Fibroblast of gingiva (primary cell): ENCODE measurements around the gene ANKRD18A.
"Not testable (repeated sequence)": the region's sequence is repeated elsewhere in the genome, so short reads cannot be mapped to it uniquely, and the experiment has no call there.

ENCODE experiments used
- DNase-seq: peaks from one replicate; pipeline ENCODE4 v3.0.0-alpha.2; 2011; ENCODE audit warnings: low read depth

Gene ANKRD18A

DNA sequence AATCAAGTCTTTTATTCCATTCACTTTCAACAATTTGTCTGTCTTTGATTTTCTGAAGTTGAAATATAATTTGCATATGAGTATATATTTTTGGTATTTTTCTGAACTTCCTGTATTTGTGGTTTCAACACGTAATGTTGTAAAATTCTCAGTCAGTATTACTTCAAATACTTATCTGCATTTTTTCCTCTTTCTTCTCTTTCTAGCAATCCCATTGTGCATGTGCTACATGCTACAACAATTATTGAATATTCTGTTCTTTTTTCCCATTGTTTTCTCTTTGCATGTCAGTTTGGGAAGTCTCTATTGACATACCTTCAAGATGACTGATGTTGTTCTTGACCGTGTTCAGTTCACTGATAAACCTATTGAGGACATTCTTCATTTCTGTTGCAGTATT, 5.6 kb upstream of the ANKRD18A start:
- DNase-seq, result no peak

DNA sequence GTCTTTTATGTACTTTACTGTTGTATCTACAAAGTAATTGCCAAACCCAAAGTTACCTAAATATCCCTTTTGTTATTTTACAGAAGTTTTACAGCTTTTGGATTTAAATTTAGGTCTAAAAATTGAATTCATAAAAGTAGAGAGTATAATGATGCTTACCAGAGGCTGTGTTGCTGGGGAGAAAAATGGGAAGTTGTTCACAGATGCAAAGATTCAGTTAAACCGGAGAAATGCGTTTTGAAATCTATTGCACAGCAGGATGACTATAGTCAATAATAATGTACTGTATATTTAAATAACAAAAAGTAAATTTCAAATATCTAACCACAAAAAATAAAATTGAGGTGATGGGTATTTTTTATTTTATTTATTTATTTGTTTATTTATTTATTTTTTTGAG, 2.6 kb upstream of the ANKRD18A start:
- no peak for DNase-seq

DNA sequence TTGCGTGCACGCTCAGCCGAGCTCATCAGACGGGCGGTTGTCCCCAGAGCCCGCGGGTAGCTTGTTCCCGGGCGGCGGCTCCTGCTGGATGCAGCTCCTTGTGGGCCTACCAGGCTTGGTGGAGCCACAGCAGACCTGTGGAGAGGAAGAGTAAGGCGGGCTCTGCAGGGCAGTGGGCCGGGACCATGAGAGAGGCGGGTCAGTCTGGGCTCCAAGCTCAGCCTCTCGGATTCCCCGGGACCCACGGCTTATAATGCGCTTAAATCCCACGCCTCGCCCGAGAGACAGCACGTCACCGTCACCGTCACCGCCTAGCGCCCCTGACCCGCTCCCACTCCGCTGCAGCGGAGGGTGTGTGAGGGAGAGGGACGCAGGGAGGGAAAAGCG, 1.9 kb upstream of the ANKRD18A start:
- no peak for DNase-seq

DNA sequence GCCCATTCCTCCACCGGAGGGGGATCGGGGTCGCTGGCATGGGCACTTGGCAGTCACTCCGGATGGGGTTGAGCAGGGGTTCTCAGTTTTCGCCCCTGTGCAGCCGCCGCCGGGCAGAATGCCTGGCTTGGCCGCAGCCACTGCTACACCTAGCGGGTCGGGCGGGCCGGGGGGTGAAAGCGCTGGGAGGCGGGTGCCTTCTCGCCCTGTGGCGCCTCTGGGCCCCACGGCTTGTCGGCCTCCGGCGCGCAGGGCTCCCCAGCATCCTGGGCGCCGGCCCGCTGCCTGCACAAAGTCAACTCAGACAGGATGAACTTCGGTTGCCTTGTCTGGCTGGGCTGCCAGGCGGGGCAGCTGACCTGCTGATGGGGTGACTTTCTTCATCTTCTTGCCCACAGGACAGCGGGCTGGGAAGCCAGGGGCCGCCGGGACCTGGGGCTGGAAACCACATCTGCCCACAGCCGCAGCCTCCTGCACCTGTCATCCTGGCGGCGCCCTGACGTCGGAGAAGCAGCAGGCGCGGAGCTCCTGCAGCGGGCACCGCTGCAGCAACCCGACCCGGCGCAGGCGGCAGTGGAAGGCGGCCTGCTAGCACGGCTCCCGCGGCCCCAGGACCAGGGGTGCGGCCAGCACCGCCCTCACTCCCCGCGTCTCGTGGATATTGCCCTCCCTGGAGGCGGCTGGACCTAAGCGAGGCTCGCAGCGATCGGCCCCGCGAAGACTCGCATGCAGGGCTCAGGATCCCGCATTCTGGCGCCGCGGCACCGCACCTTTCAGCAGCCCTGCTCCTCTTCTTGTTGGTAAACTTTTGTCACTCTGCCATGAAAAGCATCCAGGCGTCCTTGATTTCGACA, 1.3 kb upstream of the ANKRD18A start:
- DNase-seq, result no peak

DNA sequence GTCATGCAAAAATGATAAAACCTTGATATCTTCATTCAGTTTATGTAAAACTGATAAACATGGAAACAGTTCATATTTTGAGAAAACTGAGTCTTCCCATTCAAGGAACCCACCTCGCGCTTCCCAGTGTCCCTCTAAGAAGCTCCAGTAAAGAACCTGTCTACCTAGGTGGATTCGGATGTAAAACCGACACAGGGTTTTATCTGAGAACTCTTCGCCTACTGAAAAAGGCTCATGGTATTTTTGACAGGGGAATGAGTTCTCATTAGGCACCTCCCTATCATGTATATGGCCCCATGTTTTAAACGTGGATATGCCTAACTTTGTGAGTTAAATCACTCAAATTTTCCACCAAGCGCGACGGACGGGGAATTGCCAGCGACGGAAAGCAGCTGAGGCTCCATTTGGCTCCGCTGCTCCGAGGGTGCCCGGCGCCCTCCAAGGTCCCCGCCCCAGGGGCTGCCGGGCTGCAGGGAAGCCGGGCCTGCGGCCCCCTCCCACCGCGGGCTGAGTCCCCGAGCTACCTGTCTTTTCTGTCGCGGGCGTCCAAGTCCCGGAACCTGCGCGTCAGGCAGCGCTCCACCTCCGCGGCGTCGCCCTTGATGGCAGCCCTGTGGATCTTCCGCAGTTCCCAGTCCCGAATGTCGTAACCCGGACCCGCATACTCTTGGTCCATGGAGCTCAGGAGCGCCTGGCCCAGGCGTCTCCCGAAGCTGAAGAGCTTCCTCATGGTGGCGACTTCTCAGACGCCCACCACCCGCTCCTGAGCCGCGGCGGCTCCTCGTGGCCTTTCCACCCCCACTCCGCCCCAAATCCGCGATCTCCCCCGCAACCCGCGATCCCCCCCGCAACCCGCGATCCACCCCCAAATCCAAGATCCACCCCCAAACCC, 594 bp downstream of the ANKRD18A start:
- no peak for DNase-seq

DNA sequence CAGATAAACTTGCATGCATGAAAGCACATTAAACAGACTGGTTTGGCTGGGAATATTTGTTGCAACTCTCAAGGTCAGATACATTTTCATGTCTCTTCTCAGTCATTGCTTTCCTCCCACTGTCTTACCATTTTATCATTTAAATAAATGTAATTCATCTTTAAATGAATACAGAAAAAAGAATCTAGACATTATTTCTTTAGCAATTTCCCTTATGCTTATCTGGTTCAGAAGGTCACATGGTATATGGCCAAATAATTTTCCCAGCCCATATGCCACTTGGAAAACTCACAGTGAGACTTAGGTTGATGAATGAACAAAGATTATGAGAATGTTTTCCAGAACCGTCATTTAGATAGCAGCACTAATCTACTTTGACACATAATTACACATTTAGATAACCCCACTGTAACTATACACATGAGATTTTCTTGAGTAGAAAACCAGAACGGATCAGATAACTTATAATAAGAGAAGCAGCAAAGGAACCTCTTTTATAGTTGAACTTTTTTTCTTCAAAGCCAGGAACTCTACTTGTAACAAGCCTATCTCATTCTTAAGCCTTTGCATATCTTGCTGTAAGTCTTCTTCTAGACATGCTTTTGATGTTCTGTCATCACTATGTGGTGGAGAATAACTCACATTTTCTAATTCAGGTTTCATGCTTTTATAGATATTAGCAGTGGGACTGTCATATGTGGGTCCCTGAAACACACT, 22.2 kb downstream of the ANKRD18A start:
- DNase-seq, result not testable (repeated sequence)

DNA sequence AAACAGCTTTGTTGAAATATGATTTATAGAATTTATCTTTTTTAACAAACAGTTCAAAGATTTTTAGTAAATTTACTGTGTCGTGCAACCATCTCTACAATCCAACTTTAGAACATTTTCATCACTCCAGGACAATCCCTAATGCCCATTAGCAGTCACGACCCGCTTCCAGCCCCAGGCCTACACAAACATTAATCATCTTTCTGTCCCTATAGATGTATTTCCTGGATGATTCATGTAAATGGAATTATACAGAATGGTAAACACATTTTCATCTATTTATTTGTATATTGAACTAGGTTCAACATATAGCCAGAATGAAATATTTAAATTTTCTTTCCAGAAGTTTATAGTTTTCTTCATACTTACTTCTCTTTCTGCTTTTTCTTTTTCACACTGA, 25.3 kb downstream of the ANKRD18A start:
- DNase-seq, result not testable (repeated sequence)

DNA sequence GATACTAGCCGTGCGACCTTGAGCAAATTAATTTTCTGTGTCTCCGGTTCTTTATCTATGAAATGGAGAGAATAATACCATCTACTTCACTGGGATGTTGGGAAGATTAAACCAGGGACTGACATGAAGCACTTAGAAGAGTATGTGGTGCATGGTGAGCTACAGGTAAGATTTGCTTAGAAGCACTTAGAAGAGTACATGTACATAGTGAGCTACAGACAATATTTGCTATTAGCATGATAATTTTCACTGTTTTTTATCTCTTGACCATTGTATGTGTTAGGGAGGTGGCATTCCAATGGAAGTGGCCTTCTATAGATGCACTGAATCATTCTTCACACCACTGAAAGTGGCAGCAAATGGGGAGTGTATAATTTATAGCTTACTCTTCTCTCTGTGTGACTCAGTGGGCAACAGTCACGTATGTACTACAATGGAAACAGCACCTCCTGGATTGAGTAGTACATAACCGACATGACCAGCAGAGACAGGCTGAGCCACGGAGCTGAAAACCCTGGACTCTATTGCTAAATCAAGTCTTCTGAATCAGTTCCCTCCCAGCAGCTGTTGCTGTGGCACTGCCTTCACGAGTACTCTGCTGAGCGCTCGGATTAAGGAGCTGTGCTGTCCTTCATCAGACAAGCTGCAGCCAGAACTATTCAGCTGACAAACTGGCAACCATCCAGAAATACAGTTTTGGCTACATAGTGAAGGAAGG, 28.9 kb downstream of the ANKRD18A start:
- not testable (repeated sequence) for DNase-seq

DNA sequence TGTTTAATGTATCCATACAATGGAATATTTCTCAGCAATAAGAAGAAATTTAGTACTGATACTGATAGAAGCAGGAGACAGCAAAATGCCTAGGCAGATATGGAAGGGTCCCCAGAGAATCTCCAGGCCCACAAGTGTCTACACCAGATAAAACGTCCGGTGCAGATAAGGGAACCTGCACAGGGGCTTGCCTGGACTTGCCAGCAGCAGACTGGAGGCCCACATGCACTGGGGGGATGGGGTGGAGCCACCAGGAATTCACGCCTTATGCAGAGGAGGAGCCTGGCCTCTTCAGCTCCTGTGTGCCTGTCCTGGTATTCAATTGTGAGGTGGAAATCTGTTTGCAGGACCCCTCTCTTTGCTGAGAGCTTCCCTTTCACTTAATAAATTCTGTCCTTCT, 36.6 kb downstream of the ANKRD18A start:
- not testable (repeated sequence) for DNase-seq

DNA sequence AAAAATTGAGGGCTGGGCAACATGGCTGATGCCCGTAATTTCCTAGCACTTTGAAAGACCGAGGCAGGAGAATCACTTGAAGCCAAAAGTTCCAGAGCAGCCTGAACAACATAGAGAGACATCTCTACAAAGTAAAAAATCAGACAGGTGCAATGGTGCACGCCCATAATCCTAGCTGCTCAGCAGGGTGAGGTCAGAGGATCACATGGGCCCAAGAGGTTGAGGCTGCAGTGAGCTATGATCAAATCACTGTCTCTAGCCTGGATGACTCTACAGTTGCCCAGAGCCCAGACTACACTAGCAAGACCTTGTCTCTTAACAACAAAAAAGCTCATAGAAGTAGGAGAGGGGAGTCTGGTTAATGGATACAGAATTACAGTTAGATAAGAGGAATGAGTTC, 40.3 kb downstream of the ANKRD18A start:
- DNase-seq, result not testable (repeated sequence)

DNA sequence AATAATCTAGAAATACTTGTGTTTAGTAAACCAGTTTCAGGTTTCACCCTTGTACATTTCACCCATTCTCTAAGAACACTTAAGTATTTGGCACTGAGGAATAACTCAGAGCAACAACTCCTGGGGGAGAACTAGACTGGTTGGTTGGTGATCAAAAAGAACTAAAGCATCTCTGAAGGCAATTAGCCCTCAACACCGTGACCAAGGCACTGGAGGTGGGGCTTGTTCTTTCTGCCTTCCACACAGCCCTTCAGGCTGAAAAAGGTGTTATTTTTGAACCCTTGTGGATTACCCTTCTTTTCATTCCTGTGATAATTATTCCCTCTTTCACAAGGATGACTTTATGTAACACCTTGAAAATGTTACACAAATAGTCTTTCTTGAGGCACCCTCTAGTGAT, 44.2 kb downstream of the ANKRD18A start:
- DNase-seq, result not testable (repeated sequence)

DNA sequence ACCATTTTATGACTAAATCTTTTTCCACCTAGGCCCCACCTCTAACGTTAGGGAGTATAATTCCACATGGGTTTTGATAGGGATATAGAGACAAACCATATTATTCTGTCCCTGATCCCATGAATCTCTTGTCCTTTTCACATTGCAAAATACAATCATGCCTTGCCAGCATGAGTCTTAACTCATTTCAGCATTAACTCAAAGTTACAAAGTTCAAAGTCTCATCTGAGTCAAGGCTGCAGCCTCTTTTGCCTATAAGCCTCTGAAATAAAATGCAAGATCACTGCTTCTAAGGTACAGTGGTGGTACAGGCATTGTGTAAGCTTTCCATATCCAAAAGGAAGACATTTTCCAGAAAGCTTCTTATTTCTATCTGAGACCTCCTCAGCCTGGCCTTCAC, 54.3 kb downstream of the ANKRD18A start:
- not testable (repeated sequence) for DNase-seq

DNA sequence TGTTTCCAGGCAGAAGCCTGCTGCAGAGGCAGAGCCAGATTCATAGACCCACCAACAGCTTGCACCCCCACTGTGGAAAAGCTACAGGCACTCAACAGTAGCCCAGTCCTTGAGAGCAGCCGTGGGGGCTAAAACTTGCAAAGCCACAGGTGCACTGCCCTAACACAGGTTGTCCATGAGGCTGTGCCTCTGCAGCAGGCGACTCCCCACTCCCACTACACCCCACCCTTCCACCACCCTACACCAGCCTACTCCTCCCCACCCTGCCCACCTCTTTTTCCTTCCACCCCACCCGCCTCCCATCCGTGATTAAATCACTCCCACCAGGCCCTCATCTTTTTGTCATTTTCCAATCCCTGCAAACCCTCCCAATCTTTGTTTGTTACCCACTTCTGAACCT, 55.2 kb downstream of the ANKRD18A start:
- DNase-seq, result not testable (repeated sequence)

DNA sequence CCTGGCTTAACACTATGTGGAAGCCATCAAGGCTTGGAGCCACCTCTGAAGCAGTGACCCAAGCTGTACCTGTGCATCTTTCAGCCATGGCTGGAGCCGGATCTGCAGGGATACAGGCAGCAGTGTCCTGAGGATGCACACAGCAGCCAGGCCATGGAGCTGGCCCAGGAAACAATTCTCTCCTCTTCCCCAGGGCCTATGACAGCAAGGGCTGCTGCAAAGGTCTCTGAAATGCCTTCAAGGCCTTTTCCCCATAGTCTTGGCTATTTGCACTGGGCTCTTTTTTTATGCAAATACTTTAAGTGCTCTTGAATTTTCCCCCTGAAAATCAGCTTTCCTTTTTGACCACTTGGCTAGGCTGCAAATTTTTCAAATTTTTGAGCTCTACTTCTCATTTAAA, 56.5 kb downstream of the ANKRD18A start:
- DNase-seq, result not testable (repeated sequence)

DNA sequence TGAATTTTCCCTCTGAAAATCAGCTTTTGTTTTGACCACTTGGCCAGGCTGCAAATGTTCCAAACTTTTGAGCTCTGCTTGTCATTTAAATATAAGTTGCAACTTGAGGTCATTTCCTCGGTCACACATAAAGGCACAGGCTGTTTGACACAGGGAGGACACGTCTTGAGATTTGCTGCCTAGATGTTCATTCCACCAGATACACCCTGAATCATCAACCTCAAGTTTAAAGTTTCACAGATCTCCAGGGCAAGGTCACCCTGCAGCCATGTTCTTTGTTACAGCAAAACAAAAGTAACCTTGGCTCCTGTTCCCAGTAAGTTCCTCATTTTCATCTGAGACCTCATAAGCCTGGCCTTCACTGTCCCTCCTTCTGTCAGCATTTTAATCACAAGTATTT, 59.3 kb downstream of the ANKRD18A start:
- not testable (repeated sequence) for DNase-seq

DNA sequence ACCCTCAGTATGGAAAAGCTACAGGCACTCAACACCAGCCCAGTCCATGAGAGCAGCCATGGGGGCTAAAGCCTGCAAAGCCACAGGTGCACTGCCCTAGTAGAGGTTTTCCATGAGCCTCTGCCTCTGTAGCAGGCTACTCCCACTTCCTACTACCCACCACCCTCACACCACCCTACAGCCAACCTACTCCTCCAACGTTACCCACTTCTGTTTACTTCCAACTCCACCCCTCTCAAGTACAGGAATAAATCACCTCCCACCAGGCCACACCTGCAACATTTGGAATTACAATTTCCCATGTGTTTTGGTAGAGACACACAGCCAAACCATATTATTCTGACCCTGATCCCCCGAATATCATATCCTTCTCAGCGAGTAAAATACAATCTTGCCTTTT, 61.2 kb downstream of the ANKRD18A start:
- not testable (repeated sequence) for DNase-seq

DNA sequence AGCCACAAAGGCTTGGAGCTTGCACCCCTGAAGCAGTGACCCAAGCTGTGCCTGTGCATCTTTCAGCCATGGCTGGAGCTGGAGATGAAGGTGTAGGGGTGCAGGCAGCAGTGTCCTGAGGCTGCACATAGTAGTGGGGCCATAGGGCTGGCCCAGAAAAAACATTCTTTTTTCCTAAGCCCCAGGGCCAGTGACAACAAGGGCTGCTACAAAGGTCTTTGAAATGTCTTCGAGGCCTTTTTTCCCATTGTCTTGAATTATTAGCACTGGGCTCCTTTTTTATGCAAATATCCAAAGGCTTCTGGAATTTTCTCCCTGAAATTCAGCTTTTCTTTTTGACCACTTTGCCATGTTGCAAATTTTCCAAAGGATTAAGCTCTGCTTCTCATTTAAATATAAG, 62.6 kb downstream of the ANKRD18A start:
- DNase-seq, result not testable (repeated sequence)

DNA sequence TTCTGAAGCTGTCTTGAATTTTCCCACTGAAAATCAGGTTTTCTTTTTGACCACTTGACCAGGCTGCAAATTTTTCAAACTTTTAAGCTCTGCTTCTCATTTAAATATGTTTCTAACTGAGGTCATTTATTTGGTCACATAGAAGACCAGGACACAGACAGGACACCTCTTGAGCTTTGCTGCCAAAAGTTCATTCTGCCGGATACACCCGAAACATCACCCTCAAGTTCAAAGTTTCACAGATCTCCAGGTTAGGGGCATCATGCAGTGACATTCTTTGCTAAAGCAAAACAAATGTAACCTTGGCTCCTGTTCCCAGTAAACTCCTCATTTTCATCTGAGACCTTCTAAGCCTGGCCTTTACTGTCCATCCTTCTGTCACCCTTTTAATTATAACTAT, 65.4 kb downstream of the ANKRD18A start:
- DNase-seq, result not testable (repeated sequence)

DNA sequence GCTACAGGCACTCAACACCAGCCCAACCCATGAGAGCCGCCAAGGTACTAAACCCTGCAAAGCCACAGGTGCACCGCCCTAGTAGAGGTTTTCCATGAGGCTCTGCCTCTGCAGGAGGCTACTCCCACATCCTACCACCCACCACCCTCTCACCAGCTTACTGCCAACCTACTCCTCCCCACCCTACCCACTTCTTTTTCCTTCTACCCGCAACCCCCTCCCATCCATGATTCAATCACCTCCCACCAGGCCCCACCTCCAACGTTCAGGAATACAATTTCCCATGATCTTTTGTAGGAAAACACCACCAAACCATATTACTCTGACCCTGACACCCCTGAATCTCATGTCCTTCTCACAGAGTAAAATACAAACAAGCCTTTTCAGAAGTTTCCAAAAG, 67.4 kb downstream of the ANKRD18A start:
- DNase-seq, result not testable (repeated sequence)

DNA sequence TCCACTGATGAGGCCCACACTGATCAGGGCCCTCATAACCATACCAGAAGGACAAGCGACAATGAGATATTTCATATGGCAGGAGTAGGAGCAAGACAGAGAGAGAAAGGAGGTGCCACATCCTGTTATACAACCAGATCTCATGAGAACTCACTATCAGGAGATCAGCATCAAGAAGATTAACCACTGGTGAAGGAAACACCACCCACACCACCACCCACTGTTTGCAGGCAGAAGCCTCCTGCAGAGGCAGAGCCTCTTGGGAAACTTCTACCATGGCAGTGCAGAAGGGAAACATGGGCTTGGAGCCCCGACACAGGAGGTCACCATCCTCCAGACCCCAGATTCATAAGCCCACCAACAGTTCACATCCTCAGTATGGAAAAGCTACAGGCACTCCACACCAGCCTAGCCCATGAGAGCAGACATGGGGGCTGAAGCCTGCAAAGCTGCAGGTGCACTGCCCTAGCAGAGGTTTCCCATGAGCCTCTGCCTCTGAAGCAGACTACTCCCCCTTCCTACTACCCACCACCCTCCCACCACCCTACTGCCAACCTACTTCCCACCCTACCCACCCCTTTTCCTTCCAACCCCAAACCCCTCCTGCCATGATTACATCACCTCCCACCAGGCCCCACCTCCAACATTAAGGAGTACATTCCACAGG, 73.8 kb downstream of the ANKRD18A start:
- DNase-seq, result not testable (repeated sequence)

DNA sequence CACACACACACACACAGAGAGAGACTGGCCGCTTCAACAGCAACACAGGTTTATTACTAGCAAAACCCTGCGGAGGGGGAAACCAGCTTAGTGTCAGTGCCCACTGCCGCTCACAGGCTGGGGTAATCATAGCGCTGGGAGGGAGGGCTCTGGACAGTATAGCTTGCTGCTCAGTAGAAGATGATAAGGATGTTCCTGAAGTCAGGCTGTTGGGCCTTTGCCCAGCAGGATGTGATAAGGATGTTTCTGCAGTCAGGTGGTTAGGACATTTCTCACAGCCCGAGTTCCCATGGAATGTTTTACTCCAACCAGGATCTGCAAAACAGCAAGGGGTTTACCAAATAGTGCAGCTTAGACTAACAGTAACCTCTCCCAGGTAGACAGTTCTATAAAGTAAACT, 79.9 kb downstream of the ANKRD18A start:
- not testable (repeated sequence) for DNase-seq
